ENCODE results near the gene ZNF366. TPM values are rescaled to one million over a fixed set of nuclear protein-coding genes. Genes with fewer than 3 reads are reported as not detected.

The ZNF366 gene
- total and polyA plus RNA-seq, 2 of the 13 experiments (the other 11 are each of a cell fraction or from before 2014, with no cell fraction given), result not detected

DNA sequence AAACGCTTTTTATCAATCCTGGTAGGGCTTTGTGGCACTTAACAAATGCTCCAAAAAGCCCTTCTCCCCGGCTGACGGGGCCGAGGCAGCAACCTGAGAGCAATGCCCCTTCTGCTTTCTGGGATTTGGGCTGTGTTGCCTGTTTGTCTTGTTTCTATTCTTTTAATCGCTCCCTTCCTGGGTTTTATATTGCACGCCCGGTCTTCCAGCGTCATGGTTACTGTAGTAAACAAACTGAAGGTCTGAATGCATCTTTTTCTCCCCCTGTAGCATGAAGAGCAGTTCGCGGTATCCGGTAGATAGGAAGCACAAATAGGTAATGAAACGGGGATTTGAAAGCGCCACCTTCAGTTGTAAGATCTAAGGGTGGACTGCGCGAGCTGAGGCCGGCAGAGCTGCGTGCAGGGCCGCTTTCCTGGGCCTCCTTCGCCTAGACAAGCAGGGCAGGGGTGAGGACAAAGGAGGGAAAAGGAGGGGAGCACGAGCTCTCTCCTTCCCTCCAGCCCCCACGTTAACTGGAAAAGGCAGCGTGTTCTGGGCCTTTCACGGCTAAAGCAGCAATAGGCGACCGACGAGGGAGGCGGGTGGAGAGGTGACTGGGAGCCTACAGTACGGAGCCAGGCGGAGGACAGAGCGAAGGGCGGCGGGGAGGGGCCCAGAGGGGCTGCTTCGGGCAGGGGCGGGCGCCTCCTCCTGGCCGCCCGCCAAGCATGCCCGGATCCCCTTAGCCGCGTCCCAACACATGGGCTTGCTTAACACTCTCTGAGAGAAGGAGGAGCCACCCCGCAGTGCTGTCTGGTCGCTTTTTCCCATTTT is 49.3 kb upstream of the ZNF366 start (continued):
- TF ChIP-seq, protein P1, sequence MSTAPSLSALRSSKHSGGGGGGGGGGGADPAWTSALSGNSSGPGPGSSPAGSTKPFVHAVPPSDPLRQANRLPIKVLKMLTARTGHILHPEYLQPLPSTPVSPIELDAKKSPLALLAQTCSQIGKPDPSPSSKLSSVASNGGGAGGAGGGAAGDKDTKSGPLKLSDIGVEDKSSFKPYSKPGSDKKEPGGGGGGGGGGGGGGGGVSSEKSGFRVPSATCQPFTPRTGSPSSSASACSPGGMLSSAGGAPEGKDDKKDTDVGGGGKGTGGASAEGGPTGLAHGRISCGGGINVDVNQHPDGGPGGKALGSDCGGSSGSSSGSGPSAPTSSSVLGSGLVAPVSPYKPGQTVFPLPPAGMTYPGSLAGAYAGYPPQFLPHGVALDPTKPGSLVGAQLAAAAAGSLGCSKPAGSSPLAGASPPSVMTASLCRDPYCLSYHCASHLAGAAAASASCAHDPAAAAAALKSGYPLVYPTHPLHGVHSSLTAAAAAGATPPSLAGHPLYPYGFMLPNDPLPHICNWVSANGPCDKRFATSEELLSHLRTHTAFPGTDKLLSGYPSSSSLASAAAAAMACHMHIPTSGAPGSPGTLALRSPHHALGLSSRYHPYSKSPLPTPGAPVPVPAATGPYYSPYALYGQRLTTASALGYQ (CRISPR knock-in tag; IDR thresholded peaks at IDR 0.05), result no peak
- TF ChIP-seq RNF2 (conservative IDR thresholded peaks at IDR 0.05; ENCODE audit: low read depth), result peak; percentile 44; the same call in 1 of the 2 replicates
- no peak for TF ChIP-seq ZMAT3 (CRISPR knock-in tag; conservative IDR thresholded peaks at IDR 0.05)
- TF ChIP-seq PAX8 (CRISPR knock-in tag; IDR thresholded peaks at IDR 0.05; ENCODE audit: borderline replicate concordance), result no peak
- no peak for TF ChIP-seq REXO4 (CRISPR knock-in tag; IDR thresholded peaks at IDR 0.05; ENCODE audit: borderline replicate concordance)
- TF ChIP-seq ZNF230 (CRISPR knock-in tag; IDR thresholded peaks at IDR 0.05), result peak; percentile 45; the same call in 1 of the 2 replicates
- TF ChIP-seq KDM5A (IDR thresholded peaks at IDR 0.05; ENCODE audit: borderline replicate concordance, low read length), result no peak
- no peak for TF ChIP-seq NR2F2 (IDR thresholded peaks at IDR 0.05; ENCODE audit: borderline replicate concordance, low read depth)
- TF ChIP-seq YEATS4 (CRISPR knock-in tag; IDR thresholded peaks at IDR 0.05; ENCODE audit: borderline replicate concordance), result peak; percentile 49
- TF ChIP-seq ZNF766 (CRISPR knock-in tag; IDR thresholded peaks at IDR 0.05; ENCODE audit: borderline replicate concordance), result no peak
- peak; percentile 79 for TF ChIP-seq ZFX (CRISPR knock-in tag; IDR thresholded peaks at IDR 0.05; ENCODE audit: low read depth)
- TF ChIP-seq, protein P2, sequence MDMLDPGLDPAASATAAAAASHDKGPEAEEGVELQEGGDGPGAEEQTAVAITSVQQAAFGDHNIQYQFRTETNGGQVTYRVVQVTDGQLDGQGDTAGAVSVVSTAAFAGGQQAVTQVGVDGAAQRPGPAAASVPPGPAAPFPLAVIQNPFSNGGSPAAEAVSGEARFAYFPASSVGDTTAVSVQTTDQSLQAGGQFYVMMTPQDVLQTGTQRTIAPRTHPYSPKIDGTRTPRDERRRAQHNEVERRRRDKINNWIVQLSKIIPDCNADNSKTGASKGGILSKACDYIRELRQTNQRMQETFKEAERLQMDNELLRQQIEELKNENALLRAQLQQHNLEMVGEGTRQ (IDR thresholded peaks at IDR 0.05; ENCODE audit: low read depth, low read length), result no peak
- TF ChIP-seq, protein P2 (CRISPR knock-in tag; IDR thresholded peaks at IDR 0.05; ENCODE audit: borderline replicate concordance), result no peak
- TF ChIP-seq ZNF564 (CRISPR knock-in tag; IDR thresholded peaks at IDR 0.05), result peak; percentile 28; the same call in 1 of the 2 replicates
- no peak for TF ChIP-seq ZNF737 (CRISPR knock-in tag; IDR thresholded peaks at IDR 0.05; ENCODE audit: borderline replicate concordance)
- no peak for TF ChIP-seq ZFYVE20 (CRISPR knock-in tag; IDR thresholded peaks at IDR 0.05; ENCODE audit: borderline replicate concordance, low read depth)
- TF ChIP-seq GABPB1 (CRISPR knock-in tag; IDR thresholded peaks at IDR 0.05), result peak; percentile 60; the same call in 1 of the 2 replicates
- no peak for TF ChIP-seq NBN (conservative IDR thresholded peaks at IDR 0.05)
- no peak for TF ChIP-seq SP140L (CRISPR knock-in tag; IDR thresholded peaks at IDR 0.05; ENCODE audit: borderline replicate concordance)
- 0 out of 2 replicates have a peak, but pooled peaks have one; percentile 22 for TF ChIP-seq ZNF430 (CRISPR knock-in tag; IDR thresholded peaks at IDR 0.05)
- no peak for TF ChIP-seq SRF (IDR thresholded peaks at IDR 0.05; ENCODE audit: low read depth, low read length)
- TF ChIP-seq TBP (CRISPR knock-in tag; IDR thresholded peaks at IDR 0.05), result no peak
- TF ChIP-seq, protein P3, sequence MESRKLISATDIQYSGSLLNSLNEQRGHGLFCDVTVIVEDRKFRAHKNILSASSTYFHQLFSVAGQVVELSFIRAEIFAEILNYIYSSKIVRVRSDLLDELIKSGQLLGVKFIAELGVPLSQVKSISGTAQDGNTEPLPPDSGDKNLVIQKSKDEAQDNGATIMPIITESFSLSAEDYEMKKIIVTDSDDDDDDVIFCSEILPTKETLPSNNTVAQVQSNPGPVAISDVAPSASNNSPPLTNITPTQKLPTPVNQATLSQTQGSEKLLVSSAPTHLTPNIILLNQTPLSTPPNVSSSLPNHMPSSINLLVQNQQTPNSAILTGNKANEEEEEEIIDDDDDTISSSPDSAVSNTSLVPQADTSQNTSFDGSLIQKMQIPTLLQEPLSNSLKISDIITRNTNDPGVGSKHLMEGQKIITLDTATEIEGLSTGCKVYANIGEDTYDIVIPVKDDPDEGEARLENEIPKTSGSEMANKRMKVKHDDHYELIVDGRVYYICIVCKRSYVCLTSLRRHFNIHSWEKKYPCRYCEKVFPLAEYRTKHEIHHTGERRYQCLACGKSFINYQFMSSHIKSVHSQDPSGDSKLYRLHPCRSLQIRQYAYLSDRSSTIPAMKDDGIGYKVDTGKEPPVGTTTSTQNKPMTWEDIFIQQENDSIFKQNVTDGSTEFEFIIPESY (CRISPR knock-in tag; IDR thresholded peaks at IDR 0.05), result 0 out of 2 replicates have a peak, but pooled peaks have one; percentile 10
- TF ChIP-seq MXD4 (CRISPR knock-in tag; IDR thresholded peaks at IDR 0.05), result no peak; the same call in 1 of the 2 replicates

Data from HepG2 (cell line).